KMS-11 (cell line): ENCODE data around the gene MTUS2.

Experiments
- H2AFZ ChIP-seq: fragments of 200-600 bp; sonication (generic); 2 replicates; pipeline ENCODE4 v1.6.1; 2016; ENCODE audit warnings: antibody characterized with exemption, mixed run types, low read depth
- H3K27ac ChIP-seq: fragments of 200-600 bp; sonication (generic); 2 replicates; pipeline ENCODE4 v1.6.1; 2016; ENCODE audit warnings: mild to moderate bottlenecking, mixed run types
- H3K27me3 ChIP-seq: fragments of 200-600 bp; sonication (generic); 2 replicates; pipeline ENCODE4 v1.6.1; 2017; ENCODE audit warnings: mild to moderate bottlenecking, low read depth, mixed run types, moderate library complexity; ENCODE audit not compliant: insufficient read depth
- H3K36me3 ChIP-seq: fragments of 200-600 bp; sonication (generic); 2 replicates; pipeline ENCODE4 v1.6.1; 2017; ENCODE audit warnings: mild to moderate bottlenecking, mixed run types; ENCODE audit not compliant: insufficient read depth
- H3K4me1 ChIP-seq: fragments of 200-600 bp; sonication (generic); 2 replicates; pipeline ENCODE4 v1.6.1; 2016; ENCODE audit warnings: mild to moderate bottlenecking, low read depth, mixed run types; ENCODE audit not compliant: poor library complexity, severe bottlenecking
- H3K4me2 ChIP-seq: fragments of 200-600 bp; sonication (generic); 2 replicates; pipeline ENCODE4 v1.7.0; 2016; ENCODE audit warnings: mild to moderate bottlenecking, mixed run types
- H3K4me3 ChIP-seq: fragments of 200-600 bp; sonication (generic); IDR thresholded peaks from 2 replicates; pipeline ENCODE4 v1.6.1; 2017; ENCODE audit warnings: low read depth, low read length, mixed read lengths; ENCODE audit not compliant: insufficient read depth
- H3K79me2 ChIP-seq: fragments of 200-600 bp; sonication (generic); 2 replicates; pipeline ENCODE4 v1.6.1; 2016; ENCODE audit warnings: low read depth, mixed run types; ENCODE audit not compliant: insufficient read depth
- H3K9ac ChIP-seq: fragments of 200-600 bp; sonication (generic); 2 replicates; pipeline ENCODE4 v1.6.1; 2016; ENCODE audit warnings: mild to moderate bottlenecking, mixed run types
- H4K20me1 ChIP-seq: fragments of 200-600 bp; sonication (generic); 2 replicates; pipeline ENCODE4 v1.6.1; 2016; ENCODE audit warnings: mild to moderate bottlenecking, mixed run types; ENCODE audit not compliant: insufficient read depth
- CTCF ChIP-seq: fragments of 200-600 bp; sonication (generic); conservative IDR thresholded peaks from 2 replicates; pipeline ENCODE4 v1.6.1; 2017; ENCODE audit warnings: low read depth, mild to moderate bottlenecking, antibody characterized with exemption, low read length, moderate library complexity, mixed read lengths

MTUS2 gene

GRCh38 chr13:28820099-28821051 is at the start of gene MTUS2:
TSS of gene MTUS2 (plus strand) at chr13:28820339.
- H3K4me3 ChIP-seq = no peak within 1 kb of the TSS
- H3K36me3 ChIP-seq = no peaks in the 10 kb centered on the region
- H3K79me2 ChIP-seq = no peaks in the 10 kb centered on the region
- no peak for TF ChIP-seq CTCF
- H3K9ac ChIP-seq = no peak within 1 kb of the TSS
- H3K27ac ChIP-seq = no peak within 1 kb of the TSS
- H3K4me2 ChIP-seq = peak within 1 kb of the TSS; percentile 45; the same call in 1 of the 2 replicates
- peak within 1 kb of the TSS; percentile 53; the same call in 1 of the 2 replicates for H2AFZ ChIP-seq
- no peaks in the 10 kb centered on the region for H3K4me1 ChIP-seq
- no peaks in the 10 kb centered on the region for H4K20me1 ChIP-seq
- H3K27me3 ChIP-seq = no peaks in the 10 kb centered on the region

DNA sequence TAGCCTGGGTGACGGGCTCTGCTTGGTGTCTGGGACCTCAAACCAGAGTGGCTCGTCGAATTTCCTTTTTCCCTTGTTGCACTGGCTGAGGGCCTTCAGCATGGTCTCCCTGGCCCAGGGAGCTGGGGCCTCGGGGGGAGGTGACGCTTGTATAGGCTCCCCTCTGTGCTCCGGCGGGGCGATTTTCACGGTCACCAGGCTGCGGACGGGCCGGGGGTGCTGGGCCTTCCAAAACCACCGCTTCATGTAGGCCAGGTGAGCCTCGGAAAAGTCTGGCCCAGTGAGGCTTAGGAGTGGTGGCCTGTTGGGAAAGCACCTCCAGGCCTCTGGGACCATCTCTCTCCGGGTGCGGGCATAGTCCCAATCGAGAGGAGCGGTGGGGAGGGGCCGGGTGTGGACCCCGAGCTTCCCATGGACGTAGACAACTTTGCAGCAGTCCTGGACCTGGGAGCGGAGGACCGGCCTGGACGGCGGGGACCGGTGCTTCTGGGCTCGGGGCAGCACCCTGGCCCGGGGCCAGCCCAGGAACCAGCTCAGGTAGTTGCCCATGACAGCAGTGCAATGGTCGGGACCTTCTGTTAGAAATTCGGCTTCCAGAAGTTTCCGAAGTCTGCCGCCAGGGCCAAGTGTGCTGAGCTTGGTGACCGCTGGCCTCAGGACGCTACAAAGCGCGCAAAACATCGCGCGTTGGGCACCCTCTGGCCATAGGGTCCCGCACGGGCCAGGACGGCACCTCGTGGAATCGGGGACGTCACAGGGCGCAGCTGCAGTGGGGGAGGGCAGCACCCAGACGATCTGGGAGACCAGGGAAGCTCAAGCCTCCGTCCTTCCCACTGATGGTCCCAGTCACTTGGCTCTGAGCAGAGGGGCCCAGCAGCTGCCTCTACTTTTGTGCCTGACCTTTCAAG is 41.6 kb upstream of the MTUS2 start:
- TF ChIP-seq CTCF = no peak
- Histone ChIP-seq H3K27ac (no peak overlapping the region), H3K27me3 (no peaks in the 10 kb centered on the region), H3K4me1 (no peaks in the 10 kb centered on the region), H3K4me3 (no peak overlapping the region), H4K20me1 (no peaks in the 10 kb centered on the region), H3K79me2 (no peaks in the 10 kb centered on the region), H3K9ac (no peak overlapping the region), H3K4me2 (no peak overlapping the region), H2AFZ (no peak overlapping the region), H3K36me3 (no peaks in the 10 kb centered on the region)

GRCh38 chr13:28792992-28793391 is 27.1 kb upstream of the MTUS2 start:
- no peak overlapping the region for H2AFZ ChIP-seq

More at GRCh38 chr13:28792992-28793391, 27.1 kb upstream of the MTUS2 start:
- Histone ChIP-seq H4K20me1 (no peaks in the 10 kb centered on the region), H3K79me2 (no peaks in the 10 kb centered on the region), H3K27ac (no peak overlapping the region), H3K27me3 (no peaks in the 10 kb centered on the region), H3K4me3 (no peak overlapping the region), H3K4me2 (no peak overlapping the region), H3K9ac (no peak overlapping the region), H3K36me3 (no peaks in the 10 kb centered on the region), H3K4me1 (no peaks in the 10 kb centered on the region)
- no peak for TF ChIP-seq CTCF
